Right lobe of liver (tissue), 4 donors: Measurements from ENCODE around the gene DCDC1.

Experiments used
- POLR2A ChIP-seq: fragments of 450-650 bp; IDR thresholded peaks from one replicate; pipeline ENCODE4 v1.6.1; 2017; ENCODE audit warnings: antibody characterized with exemption, mild to moderate bottlenecking
- TF ChIP-seq, protein P1 (sequence below), 4 donors: fragments of 200-600 bp in 3 of 4; fragments of 450-650 bp in 1 of 4; IDR thresholded peaks; one replicate each; pipeline versions ENCODE4 v1.5.1 to v1.8.0; 2016 to 2022; ENCODE audit warnings: antibody characterized with exemption in 4 of 4, mild to moderate bottlenecking in 2 of 4
- donor health status: DM: no; HTN: no; CAD: no.
- donor health status: DM: no; HTN: no; CAD: no.
- donor health status: DM: no; HTN: yes; CAD: no.

DNA sequence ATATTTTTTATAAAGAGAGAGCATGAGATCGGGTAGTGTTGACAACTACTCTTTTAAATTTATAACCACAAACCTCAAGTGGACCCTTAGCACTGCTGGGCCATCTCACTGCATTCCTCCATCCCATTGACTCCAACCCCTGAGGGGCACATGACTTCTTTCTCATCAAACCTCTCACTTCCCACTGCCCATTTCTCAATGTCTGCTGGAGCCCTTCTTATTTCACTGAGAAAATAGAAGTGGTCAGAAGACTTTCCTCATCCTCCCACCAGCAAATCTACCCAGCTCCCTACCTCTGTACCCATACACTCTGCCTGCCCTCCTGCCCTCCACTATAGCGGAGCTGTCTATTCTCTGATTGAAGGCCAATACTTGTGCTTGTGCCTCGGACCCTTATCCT is 412.8 kb downstream of the DCDC1 start:
- TF ChIP-seq, protein P1, sequence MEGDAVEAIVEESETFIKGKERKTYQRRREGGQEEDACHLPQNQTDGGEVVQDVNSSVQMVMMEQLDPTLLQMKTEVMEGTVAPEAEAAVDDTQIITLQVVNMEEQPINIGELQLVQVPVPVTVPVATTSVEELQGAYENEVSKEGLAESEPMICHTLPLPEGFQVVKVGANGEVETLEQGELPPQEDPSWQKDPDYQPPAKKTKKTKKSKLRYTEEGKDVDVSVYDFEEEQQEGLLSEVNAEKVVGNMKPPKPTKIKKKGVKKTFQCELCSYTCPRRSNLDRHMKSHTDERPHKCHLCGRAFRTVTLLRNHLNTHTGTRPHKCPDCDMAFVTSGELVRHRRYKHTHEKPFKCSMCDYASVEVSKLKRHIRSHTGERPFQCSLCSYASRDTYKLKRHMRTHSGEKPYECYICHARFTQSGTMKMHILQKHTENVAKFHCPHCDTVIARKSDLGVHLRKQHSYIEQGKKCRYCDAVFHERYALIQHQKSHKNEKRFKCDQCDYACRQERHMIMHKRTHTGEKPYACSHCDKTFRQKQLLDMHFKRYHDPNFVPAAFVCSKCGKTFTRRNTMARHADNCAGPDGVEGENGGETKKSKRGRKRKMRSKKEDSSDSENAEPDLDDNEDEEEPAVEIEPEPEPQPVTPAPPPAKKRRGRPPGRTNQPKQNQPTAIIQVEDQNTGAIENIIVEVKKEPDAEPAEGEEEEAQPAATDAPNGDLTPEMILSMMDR (IDR thresholded peaks at IDR 0.05) = no peak
- no peak for TF ChIP-seq POLR2A
